NCI-H446 treated with DMSO at 0.1 percent for 48 hours (cell line): ENCODE measurements around the gene SLC6A18.

ENCODE experiments used
- DNase-seq: peaks from one replicate; lab custom pipeline; 2025; lab: John Stamatoyannopoulos, UW

Gene SLC6A18

GRCh38 chr5:1186351-1187233, 38.6 kb upstream of the SLC6A18 start:
- no peak for DNase-seq

DNA sequence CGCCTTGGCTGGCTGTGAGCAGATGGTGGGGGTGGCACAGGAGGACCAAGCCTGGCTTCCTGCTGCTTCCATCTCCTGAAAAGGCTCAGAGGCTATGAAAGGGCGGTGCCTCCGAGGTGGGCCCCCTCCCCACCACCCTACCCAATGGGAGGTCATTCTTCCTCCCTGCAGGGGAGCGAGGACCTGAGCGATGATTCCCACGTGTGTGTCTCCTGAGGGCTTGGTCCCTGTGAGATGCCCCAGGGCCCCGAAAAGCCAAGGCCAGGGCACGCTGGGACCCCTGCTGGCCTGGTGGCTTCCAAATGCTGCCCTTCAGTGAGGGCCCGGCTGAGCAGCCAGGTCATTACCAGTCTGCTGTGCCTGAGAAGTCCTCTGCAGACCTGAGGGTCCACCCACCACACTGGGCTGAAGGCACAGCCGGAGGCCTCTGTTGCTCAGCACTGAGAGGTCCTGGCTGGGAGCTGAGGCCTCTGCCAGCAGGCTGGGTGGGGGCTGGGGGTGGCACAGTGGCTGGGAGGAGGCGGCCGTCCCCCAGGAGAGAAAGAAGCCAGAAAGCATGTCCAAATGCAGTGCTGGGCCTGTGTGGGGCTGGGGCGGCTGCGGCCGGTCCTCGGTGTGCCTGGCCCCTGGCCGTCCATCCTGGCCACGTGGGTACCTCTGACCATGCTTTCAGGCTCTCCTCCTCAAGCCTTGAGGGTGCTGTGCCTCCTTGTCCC, 37.8 kb upstream of the SLC6A18 start:
- no peak for DNase-seq

GRCh38 chr5:1187950-1188334, 37.2 kb upstream of the SLC6A18 start:
- no peak for DNase-seq

DNA sequence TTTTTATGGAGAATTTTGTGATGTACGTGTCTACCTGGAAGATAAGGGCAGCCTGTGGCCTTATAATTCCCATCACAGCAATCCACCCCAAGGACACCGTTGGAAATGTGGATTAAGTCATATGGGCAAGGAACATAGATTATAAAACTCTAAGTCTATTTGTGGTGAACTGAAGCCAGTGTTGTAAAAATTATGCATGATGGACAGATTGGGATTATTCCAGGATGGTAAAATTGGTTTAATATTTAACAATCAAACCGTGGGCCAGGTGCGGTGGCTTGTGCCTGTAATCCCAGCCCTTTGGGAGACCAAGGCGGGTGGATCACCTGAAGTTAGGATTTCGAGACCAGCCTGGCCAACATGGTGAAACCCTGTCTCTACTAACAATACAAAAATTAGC, 36.7 kb upstream of the SLC6A18 start:
- DNase-seq: no peak

DNA sequence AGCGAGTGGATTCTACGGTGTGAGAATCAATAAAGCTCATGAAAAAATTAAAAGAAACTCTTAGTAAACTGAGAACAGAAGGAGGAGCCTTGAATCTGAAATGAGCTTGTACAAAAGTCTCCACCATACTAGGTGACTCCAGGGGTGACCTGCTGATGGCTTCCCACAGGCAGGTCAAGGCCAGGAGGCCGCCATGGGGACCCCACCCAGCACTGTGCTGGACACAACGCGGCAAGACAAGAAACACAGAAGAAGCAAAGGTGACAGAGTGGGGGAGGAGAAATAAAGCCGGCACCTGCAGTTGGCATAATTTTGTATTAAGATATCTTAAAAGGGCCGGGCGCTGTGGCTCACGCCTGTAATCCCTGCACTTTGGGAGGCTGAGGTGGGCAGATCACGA, 35.9 kb upstream of the SLC6A18 start:
- no peak for DNase-seq

GRCh38 chr5:1190278-1190677, 34.9 kb upstream of the SLC6A18 start:
- DNase-seq: no peak

DNA sequence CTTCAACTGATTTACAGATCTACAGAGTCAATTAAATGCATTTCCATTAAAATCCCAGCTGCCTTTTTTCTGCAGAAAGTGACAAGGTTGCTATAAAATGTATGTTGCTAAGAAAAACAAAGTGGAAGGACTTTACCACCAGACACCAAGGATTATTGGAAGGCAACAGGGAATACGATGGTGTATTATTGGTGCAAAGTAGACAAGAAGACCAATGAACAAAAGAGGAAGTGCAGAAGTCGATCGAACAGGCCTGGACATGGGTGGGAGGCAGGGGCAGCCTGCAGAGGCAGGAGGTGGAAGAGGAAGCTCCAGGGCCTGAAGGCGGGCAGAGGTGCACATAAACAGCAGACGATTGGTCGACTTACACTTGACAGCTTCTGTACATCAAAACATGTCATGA, 34.3 kb upstream of the SLC6A18 start:
- DNase-seq: no peak

- DNase-seq: no peak
These were observed 32.1 kb upstream of the SLC6A18 start for GRCh38 chr5:1192971-1193590.

DNA sequence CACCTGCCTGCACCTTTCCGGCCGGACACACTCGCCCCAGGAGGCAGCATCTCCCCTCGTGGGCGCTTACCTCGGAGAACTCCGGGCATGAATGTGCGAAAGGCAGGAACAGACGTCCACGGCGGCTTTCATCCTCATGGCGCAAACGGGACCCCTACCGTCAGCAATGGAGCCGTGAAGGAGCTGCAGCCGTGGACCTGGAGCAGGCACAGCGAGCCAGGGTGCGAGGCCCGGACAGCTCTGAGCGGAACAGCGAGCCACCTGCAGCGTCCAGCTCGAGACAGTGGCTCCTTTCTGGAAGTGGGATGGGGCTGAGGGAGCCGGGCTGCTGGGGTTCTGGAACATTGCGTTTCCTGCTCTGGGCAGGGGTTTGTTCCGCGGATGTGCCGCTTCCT, 31.6 kb upstream of the SLC6A18 start:
- DNase-seq: no peak

GRCh38 chr5:1194378-1194777, 30.8 kb upstream of the SLC6A18 start:
- DNase-seq: no peak

GRCh38 chr5:1195439-1195838, 29.7 kb upstream of the SLC6A18 start:
- no peak for DNase-seq

- DNase-seq: no peak
These were observed 29.3 kb upstream of the SLC6A18 start for GRCh38 chr5:1195916-1196315.

DNA sequence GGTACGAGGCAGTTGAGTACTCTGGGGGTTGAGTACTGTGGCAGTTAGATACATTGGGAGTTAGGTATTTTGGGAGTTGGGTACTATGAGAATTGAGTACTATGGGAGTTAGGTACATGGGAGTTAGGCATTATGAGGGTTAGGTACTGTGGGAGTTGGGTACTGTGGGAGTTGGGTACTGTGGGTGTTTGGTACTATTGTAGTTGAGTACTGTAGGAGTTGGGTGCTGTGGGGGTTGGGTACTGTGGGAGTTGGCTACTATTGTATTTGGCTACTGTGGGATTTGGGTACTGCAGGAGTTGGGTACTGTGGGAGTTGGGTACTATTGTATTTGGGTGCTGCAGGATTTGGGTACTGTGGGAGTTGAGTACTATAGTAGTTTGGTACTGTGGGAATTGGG, 28.6 kb upstream of the SLC6A18 start:
- DNase-seq: no peak

- DNase-seq: no peak
These were observed 27.1 kb upstream of the SLC6A18 start for GRCh38 chr5:1197876-1198666.

- no peak for DNase-seq
These were observed 25.9 kb upstream of the SLC6A18 start for GRCh38 chr5:1199340-1199648.

GRCh38 chr5:1199649-1200494, 25.3 kb upstream of the SLC6A18 start:
- no peak for DNase-seq

DNA sequence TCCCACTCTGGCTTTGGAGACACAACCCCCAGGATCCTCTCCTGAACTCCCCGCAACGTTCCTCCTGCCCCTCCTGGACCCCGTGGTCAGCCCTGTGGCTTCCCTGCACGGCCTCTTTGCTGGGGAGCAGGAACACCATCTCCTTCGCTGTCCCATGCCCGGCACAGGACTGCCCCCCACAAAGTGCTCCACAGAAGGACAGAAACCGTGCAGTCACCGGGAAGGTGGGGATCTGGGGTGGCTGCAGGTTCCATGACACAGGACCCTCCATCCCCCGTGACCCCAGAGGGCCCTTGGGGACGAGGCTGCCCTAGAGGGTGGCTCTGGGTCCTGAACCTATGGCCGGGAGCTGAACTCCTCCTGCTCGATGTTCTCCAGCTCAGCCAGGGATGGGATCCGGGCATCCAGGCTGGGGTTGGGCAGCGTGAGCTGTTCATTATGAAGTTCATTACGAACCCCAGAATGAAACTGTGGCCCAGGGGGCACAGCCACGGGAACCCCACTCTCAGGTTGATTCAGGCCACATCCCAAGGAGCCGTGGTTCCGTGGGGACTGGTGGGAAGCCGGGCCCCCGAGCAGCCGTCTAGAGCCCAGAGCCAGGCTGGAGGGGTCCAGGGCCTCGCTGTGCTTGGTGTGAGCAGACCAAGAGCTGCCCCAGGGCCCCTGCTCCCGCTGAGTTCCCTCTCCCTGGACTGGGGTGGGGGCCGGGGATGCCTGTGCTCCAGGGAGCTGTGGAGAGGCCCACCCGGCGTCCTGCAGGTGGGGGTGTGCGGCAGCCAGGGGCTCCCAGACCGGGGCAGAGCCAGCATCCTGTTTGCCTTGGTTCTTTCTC, 24.5 kb upstream of the SLC6A18 start:
- no peak for DNase-seq

- DNase-seq: no peak
These were observed 23.7 kb upstream of the SLC6A18 start, which contains the start of gene SLC6A19 for GRCh38 chr5:1201327-1202025. SLC6A19 (plus strand) TSS chr5:1201595; CDS start chr5:1201651, 56 bp downstream.

DNA sequence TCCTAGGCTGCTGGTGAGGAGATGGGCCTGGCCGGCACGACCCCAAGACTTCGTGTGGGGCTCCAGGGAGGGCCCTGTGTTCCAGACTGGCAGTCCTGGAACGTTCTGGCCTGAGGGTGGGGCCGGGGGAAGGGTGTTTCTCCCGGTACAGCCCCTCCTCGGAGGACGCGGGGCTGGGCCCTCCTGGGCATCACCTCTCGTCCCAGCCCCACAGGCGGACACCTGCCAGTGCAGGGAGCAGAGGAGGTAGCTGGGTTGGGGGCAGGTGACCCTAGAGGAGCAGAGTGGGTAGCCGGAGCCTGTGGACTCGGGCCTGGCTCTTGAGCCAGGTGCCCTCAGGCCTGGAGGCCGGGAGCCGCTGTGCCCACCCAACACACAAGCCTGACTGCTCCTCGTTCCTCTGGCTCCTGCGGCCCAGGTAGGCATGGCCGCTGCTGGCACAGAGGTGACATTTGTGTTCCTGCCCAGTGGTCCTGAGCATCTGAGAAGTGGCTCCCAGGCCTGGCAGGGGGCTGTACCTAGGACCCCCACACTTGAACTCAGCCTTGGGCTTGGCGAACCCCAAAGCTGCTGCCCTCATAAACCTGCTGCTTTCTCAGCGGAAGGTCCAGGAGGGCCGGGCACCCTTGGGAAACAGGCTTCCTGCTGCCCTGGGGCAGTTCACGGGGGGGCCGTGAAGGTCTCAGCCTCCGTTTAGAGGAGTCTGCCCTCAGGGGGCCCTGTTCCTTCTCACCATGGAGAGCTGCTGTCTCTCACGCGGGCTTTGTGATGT, 23.0 kb upstream of the SLC6A18 start:
- no peak for DNase-seq
